HG02870 (cell line): ENCODE data around the gene EIF4G1.
A peak's percentile ranks its signal among the peaks of the same experiment; 100 is the strongest.

Experiments
- ATAC-seq: cut with Tn5 transposase; IDR thresholded peaks from one replicate; pipeline ENCODE4 v1.9.1; 2021; ENCODE audit warnings: mild to moderate bottlenecking, moderate library complexity; ENCODE audit not compliant: unreplicated experiment

The EIF4G1 gene

DNA sequence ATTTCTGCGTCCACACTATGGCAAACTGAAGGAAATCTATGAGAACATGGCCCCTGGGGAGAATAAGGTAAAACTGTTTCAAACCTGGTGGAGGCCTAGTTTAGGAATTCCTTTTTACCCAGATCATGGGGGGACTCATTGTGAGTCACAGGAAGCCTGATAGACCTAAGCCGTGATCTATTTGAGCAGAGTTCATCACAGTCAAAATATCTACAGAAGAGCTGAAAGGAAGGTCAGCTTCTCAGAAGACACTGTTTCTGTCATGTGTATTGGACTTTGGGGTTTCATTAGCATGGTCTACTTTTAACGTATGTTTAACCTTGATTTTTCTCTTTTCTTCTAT is 14.1 kb upstream of the EIF4G1 start:
- no peak for ATAC-seq

DNA sequence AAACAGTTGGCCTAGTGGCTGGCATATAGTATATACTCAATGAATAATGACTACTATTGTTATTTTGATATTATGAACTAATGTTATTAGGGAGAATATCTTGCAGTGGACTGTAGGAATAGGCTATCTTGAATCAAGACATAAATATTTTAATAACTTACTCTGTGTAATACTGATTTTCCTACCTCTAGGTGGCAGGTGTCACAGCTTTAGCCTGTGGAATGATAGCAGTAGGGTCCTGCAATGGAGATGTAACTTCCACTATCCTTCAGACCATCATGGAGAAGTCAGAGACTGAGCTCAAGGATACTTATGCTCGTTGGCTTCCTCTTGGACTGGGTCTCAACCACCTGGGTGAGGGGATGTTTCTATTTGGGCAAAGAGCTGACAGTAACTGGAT is 8.8 kb upstream of the EIF4G1 start:
- ATAC-seq, result no peak

DNA sequence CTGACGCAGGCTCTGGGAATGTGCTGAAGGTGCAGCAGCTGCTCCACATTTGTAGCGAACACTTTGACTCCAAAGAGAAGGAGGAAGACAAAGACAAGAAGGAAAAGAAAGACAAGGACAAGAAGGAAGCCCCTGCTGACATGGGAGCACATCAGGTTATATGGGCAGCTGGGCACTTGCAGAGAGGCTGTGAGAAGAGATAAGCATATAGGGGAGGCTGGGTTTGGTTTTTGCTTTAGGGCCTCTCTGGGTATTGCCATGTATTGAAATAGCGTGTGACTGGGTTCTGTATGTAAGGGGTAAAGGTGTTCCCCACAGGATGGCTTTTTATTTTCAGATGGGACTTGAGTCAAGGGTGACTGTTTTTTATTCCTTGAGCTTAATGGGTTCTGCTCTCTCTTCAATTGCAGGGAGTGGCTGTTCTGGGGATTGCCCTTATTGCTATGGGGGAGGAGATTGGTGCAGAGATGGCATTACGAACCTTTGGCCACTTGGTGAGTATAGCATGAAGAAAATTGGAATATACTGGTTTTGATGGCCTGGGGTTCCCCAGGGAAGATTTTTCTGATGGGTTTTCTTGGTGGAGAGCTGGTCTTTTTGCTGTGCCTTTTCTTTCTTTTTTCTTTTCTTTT is 7.9 kb upstream of the EIF4G1 start:
- no peak for ATAC-seq

DNA sequence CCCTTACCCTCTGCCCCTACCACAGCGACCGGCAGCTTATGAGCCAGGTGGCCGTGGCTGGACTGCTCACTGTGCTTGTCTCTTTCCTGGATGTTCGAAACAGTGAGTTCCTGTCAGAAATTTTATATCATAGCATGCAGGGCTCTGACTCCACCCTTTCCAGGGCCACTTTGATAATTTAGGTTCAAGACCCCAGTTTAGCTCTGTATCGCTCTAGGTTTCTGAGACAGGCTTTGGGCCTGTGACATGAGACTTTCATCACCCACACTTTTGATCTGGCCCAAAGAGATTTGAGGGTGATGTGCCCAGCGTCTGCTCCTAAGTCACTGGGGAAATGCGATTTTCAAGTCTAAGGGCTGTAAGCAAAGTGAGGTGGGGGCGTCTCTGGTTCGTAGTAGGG is 6.5 kb upstream of the EIF4G1 start:
- no peak for ATAC-seq

DNA sequence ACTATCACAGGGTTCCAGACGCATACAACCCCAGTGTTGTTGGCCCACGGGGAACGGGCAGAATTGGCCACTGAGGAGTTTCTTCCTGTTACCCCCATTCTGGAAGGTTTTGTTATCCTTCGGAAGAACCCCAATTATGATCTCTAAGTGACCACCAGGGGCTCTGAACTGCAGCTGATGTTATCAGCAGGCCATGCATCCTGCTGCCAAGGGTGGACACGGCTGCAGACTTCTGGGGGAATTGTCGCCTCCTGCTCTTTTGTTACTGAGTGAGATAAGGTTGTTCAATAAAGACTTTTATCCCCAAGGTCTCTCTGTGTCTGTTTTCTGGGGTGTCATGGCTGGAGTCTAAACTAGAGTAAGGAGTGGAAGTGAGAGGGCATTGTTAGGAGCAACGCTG is 5.7 kb upstream of the EIF4G1 start:
- no peak for ATAC-seq

DNA sequence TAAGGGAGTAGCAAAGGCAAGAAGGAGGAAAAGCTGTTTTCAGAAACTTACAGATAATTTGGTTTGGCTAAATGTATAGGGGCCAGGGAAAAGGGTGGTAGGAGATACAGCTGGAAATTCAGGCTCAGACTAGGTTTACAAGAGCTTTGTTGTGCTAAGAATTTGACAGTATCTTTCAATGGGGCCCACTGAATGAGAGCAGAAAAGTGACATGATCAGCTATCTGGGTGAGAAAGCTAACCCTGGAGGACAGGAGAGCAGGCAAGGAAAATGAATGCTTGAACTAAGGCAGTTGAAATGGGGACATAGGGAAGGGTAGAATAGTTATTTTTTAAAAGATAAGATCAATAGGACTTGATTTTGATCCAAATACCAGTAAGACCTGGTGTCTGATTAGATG is 2.8 kb upstream of the EIF4G1 start:
- no peak for ATAC-seq

DNA sequence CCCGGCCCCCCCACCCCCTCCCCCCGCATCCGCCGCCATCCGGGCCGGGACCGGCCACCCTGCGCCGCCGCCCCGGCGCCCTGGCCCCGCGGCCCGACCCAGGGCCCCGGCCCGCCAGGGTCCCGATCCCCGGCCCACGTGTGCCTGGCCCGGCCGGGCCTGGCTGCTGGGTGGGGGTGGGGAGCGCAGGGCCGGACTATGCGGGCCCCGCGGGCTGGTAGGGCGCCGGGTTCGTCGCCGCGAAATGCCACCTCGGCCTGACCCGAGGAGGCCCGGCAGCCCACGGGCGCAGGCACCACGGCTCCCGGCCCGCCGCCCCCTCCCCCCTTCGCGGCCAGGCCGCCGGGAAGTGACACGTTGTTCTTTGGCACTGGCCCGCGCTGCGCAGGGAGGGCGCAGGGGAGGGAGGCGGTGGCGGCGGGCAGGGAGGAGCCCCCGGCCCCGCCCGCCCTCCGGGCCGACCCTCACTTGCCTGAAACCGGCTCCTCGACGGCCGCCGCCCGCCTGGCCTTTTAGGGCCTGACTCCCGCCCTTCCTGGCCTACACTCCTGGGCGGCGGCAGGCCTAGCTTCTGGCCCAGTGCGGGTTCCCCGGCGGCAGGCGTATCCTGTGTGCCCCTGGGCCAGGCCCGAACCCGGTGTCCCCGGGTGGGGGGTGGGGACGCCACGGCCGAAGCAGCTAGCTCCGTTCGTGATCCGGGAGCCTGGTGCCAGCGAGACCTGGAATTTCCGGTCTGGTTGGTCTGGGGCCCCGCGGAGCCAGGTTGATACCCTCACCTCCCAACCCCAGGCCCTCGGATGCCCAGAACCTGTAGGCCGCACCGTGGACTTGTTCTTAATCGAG is 515 bp downstream of the EIF4G1 start:
- peak; percentile 34 for ATAC-seq

DNA sequence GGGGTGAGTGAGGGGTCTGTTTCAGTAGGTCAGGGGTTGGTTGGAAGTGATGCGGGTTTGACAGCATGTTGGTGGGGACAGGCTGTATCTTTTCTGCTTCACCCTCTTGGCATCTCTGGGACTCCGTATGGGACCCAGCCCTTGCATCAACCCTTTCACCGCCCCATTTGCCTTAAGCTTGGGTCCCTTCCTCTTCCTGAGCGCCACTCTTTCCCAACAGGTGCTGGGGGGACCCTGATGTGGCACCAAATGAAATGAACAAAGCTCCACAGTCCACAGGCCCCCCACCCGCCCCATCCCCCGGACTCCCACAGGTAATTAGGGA is 1.1 kb downstream of the EIF4G1 start:
- ATAC-seq, result no peak

DNA sequence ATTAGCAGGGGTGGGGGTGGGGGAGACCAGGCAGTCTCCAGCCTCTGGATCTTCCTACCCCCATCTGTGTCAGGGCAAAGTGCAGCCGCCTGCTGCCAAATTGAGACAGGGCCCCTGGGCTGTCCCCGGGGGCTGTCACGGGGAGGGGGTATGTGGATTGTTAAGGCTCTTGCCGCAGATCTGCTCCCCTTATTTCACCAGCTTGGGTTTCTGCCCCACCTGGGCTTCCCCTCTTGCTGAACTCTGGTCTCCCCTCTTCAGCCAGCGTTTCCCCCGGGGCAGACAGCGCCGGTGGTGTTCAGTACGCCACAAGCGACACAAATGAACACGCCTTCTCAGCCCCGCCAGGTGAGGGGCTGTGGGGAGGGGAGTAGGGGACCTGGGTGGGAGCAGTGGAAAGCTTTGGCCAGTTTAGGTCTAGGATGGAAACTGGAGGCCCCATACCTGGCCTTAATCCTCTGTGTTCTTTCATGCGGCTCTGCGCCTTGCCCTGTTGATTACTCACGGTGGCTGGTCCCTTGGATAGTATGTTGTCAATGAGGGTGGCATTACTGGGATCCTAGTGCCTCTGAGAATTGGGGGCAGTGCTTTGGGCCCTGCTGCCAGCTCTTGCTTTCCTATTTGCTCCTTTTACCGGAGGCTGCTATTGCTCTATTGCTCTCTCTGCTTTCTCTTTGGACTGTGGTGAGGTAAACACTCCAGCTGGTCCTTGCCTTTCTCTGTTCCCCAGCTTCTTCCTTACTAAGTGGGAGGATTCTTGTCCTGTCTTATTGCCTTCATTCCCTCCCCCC is 1.7 kb downstream of the EIF4G1 start:
- no peak for ATAC-seq

DNA sequence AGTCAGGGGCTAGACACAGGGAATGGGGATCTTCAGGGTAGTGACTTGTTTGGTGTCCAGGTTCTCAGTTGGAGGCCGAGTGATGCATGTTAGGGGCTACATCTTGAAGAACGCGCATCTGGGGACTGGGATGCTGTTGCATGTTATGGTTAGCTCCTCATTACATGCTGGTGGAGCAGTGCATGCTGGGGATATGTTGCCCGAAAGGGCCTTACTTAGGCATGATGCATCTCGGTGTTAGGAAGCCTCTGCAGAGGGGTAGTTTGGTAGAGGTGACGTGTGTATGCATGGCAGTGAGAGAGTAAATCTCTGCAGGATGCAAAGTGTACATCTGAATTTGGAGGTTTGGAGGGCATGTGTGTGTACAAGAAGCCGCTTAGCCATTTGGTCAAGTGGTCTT is 2.4 kb downstream of the EIF4G1 start:
- no peak for ATAC-seq

DNA sequence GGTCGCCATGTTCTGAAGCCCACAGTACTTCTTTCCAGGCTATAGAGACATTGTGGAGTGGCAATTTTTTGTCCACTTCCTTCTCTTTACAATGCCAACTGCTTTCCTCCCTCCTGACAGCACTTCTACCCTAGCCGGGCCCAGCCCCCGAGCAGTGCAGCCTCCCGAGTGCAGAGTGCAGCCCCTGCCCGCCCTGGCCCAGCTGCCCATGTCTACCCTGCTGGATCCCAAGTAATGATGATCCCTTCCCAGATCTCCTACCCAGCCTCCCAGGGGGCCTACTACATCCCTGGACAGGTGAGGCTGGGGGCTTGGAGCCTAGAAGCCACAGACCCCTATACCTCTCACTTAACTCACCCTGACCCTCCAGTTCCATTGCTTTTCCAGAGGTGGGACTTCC is 2.8 kb downstream of the EIF4G1 start:
- no peak for ATAC-seq

DNA sequence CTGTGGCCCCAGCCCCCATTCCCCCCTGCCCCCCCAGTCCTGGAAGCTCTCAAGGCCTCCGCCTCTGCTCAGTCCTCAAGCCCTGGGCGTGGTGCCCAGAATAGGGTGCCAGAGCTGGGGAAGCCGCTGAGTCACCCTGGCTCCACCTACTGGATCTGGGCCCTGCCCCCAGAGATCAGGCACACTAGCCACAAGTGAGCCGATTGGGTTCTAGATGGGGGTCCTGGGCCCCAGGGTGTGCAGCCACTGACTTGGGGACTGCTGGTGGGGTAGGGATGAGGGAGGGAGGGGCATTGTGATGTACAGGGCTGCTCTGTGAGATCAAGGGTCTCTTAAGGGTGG is 5.7 kb downstream of the EIF4G1 start:
- no peak for ATAC-seq

DNA sequence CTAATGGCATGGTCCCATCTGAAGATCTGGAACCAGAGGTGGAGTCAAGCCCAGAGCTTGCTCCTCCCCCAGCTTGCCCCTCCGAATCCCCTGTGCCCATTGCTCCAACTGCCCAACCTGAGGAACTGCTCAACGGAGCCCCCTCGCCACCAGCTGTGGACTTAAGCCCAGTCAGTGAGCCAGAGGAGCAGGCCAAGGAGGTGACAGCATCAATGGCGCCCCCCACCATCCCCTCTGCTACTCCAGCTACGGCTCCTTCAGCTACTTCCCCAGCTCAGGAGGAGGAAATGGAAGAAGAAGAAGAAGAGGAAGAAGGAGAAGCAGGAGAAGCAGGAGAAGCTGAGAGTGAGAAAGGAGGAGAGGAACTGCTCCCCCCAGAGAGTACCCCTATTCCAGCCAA is 7.3 kb downstream of the EIF4G1 start:
- no peak for ATAC-seq

DNA sequence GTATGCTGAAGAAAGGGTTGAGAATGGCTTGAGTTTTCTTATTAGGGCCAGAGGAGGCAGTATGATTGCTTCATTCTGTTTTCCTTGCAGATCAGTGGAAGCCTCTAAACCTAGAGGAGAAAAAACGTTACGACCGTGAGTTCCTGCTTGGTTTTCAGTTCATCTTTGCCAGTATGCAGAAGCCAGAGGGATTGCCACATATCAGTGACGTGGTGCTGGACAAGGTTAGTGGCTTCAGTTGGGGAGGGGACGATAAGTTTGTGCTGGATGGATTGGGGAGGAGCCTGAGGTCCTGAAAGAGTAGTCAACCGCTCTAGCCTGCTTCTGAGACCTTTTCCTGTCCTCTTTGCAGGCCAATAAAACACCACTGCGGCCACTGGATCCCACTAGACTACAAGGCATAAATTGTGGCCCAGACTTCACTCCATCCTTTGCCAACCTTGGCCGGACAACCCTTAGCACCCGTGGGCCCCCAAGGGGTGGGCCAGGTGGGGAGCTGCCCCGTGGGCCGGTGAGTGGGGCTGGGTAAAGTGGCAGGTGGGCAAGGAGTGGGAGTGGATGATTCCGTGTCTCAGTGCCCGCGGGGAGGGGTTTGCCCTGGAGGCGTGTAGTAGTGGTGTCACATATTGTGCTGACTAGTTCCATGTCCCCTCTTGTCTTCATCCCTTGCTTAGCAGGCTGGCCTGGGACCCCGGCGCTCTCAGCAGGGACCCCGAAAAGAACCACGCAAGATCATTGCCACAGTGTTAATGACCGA is 8.5 kb downstream of the EIF4G1 start:
- no peak for ATAC-seq

DNA sequence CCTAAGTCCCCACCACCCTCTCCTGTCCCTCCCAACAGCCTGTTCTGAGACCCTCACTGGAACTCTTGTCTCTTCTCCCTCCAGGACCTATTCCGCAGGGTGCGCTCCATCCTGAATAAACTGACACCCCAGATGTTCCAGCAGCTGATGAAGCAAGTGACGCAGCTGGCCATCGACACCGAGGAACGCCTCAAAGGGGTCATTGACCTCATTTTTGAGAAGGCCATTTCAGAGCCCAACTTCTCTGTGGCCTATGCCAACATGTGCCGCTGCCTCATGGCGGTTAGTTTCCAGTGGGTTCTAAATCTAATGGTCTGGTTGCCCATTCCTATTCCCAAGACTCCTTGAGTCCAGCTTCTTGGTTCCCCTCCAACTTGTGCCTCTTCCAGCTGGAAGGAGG is 9.3 kb downstream of the EIF4G1 start:
- ATAC-seq, result no peak

DNA sequence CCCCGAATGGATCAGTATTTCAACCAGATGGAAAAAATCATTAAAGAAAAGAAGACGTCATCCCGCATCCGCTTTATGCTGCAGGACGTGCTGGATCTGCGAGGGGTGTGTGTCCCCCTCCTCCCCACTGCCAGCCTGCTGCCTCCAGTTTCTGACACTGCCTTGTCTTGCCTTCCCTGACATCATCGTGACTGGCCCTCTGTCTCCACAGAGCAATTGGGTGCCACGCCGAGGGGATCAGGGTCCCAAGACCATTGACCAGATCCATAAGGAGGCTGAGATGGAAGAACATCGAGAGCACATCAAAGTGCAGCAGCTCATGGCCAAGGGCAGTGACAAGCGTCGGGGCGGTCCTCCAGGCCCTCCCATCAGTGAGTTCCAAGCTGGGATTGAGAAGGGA is 10.9 kb downstream of the EIF4G1 start:
- no peak for ATAC-seq

DNA sequence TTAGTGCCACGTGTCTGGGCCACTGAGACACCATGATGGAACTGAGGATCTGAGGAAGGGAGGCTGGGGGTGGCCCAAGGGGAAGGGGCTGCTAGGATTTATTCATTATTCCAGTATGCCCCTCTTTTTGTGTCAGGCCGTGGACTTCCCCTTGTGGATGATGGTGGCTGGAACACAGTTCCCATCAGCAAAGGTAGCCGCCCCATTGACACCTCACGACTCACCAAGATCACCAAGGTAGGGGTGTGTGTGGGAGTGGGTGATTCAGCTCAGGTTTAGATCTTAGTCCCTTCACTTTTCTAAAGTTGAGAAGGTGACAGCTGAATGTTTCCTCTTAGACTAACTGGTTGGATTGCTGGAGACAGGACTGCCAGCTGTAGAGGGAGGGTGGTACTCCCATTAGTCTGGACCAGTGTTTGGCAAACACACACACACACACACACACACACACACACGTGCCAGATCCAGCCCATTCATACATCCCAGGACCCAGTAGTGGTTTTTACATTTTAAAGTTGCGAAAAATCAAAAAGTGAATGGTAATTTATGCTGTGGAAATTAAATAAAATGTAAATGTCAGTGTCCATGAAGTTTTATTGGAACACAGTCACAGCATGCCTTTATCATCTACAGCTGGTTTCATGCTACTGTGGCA is 11.4 kb downstream of the EIF4G1 start:
- ATAC-seq, result no peak

DNA sequence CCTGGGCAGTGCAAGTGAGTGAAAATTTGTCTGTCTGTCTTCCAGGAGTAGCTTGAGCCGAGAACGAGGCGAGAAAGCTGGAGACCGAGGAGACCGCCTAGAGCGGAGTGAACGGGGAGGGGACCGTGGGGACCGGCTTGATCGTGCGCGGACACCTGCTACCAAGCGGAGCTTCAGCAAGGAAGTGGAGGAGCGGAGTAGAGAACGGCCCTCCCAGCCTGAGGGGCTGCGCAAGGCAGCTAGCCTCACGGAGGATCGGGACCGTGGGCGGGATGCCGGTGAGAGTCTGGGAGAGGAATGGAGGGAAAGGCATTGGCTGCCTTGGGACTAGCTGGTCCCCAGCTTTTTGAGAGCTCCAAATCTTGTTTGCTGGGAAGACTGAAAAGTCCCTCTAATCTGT is 12.8 kb downstream of the EIF4G1 start:
- no peak for ATAC-seq

DNA sequence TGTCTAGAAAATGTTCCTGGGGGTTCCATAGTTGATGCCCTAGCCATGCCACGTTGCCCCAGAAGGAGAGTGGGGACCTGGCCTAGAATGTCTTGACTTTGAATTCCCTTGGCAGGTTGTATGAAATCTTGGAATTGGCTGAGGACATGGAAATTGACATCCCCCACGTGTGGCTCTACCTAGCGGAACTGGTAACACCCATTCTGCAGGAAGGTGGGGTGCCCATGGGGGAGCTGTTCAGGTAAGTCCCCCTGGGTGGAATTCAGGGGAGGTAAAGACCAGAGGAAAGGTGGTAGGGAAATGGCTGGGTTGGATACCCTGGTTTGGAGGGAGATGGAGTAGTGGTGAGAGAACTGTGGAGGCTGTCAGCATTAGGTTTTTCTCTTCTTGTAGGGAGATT is 14.1 kb downstream of the EIF4G1 start:
- no peak for ATAC-seq

DNA sequence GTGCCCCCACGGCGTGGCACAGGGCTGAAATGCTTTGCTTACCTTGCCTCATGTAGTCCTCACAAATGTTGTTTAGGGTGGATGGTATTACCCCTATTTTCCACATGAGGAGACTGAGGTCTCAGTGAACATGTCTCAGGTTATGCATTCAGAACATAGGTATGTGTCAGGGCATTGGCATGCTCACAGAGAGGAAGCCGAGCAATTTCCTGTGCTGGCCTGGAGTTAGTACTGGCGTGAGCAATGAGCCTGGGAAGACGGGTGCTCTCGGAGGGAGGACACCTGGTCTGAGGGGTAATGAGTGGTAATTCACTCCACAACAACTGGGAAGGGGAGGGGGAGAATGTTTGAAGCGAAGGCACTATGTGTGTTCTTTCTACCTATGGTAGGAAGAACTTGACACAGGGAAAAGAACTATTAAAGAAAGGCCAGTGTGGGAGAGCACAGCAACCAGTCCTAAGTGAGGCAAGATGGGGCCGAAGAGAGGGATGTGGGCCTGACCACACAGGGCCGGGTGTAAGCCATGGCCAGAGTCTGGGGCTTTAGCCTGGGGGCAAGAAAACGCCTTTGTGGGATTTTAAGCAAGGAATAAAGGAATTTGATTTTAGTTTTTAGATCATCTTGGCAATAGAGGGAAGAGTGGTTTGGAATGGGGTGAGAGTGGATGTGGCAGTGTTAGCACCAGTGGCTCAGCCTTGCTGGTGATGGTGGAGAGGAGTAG is 18.1 kb downstream of the EIF4G1 start:
- ATAC-seq, result no peak
